PC-3 (cell line): Measurements from ENCODE around the gene ASB2. TPM values are rescaled to one million over a fixed set of nuclear protein-coding genes. Genes with fewer than 3 reads are reported as not detected.

Experiments used
- ATAC-seq: fragments of 200-7000 bp; cut with Tn5 transposase; 2 replicates; pipeline ENCODE4 v1.9.1; 2020; ENCODE audit warnings: mild to moderate bottlenecking, moderate library complexity
- BruUV-seq: library from RNA; stranded (reverse); fragments of 400-500 nt; replicated peaks from 2 replicates; lab custom pipeline; 2021; lab: Mats Ljungman, UMichigan
- CTCF ChIA-PET: fragments of 300-600 bp; sonication (Branson Sonifier 250); formaldehyde crosslinking; loops from one replicate; lab custom pipeline; 2022; ENCODE audit warnings: antibody characterized with exemption; lab: Charles Lee
- POLR2A ChIA-PET: fragments of 300-600 bp; sonication (Branson Sonifier 250); formaldehyde crosslinking; loops from one replicate; lab custom pipeline; 2022; ENCODE audit warnings: antibody characterized with exemption; ENCODE audit not compliant: unreplicated experiment; lab: Charles Lee
- DNase-seq: peaks from one replicate; pipeline ENCODE4 v3.0.0-alpha.2; 2015
- H2AFZ ChIP-seq: fragments of 300-600 bp; sonication (generic); 2 replicates; pipeline ENCODE4 v1.6.0; 2016; ENCODE audit warnings: antibody characterized with exemption, low read length
- H3F3A ChIP-seq: fragments of 300-600 bp; sonication (generic); one replicate; pipeline ENCODE4 v1.6.0; 2017; ENCODE audit warnings: antibody characterized with exemption, low read length, control low read depth, mild to moderate bottlenecking; ENCODE audit not compliant: unreplicated experiment
- H3K27ac ChIP-seq: fragments of 300-600 bp; sonication (generic); 2 replicates; pipeline ENCODE4 v1.5.1; 2016; ENCODE audit warnings: mild to moderate bottlenecking, low read length
- H3K27me3 ChIP-seq: fragments of 300-600 bp; sonication (generic); 2 replicates; pipeline ENCODE4 v1.6.1; 2016; ENCODE audit warnings: low read length, mixed read lengths
- H3K36me3 ChIP-seq: fragments of 300-600 bp; sonication (generic); 2 replicates; pipeline ENCODE4 v1.6.1; 2016; ENCODE audit warnings: low read depth, mixed run types, low read length, mixed read lengths
- H3K4me1 ChIP-seq: fragments of 300-600 bp; sonication (generic); 2 replicates; pipeline ENCODE4 v1.5.1; 2016; ENCODE audit warnings: low read length; ENCODE audit not compliant: insufficient read depth
- H3K4me2 ChIP-seq: fragments of 300-600 bp; sonication (generic); 2 replicates; pipeline ENCODE4 v1.6.0; 2016; ENCODE audit warnings: low read length
- H3K4me3 ChIP-seq: fragments of 300-600 bp; sonication (generic); 2 replicates; pipeline ENCODE4 v1.5.1; 2016; ENCODE audit warnings: mild to moderate bottlenecking, low read length, mixed read lengths
- H3K79me2 ChIP-seq: fragments of 300-600 bp; sonication (generic); 2 replicates; pipeline ENCODE4 v1.6.1; 2017; ENCODE audit warnings: low read length, mixed read lengths
- H3K9ac ChIP-seq: fragments of 300-600 bp; sonication (generic); 2 replicates; pipeline ENCODE4 v1.6.0; 2016; ENCODE audit warnings: mild to moderate bottlenecking, low read length
- H3K9me2 ChIP-seq: fragments of 300-600 bp; sonication (generic); replicated peaks from 2 replicates; pipeline ENCODE4 v1.6.1; 2016; ENCODE audit warnings: mixed run types, low read length, mixed read lengths
- H3K9me3 ChIP-seq: fragments of 300-600 bp; sonication (generic); 2 replicates; pipeline ENCODE4 v1.6.1; 2016; ENCODE audit warnings: low read length, mixed read lengths
- H4K20me1 ChIP-seq: fragments of 300-600 bp; sonication (generic); 2 replicates; pipeline ENCODE4 v1.6.1; 2016; ENCODE audit warnings: low read length, mixed read lengths
- EZH2 ChIP-seq: fragments of 300-600 bp; sonication (generic); IDR thresholded peaks from one replicate; pipeline ENCODE4 v1.6.1; 2017; ENCODE audit warnings: antibody characterized with exemption, mild to moderate bottlenecking, low read length; ENCODE audit not compliant: unreplicated experiment
- EZH2phosphoT487 ChIP-seq: fragments of 300-600 bp; sonication (generic); IDR thresholded peaks from 2 replicates; pipeline ENCODE4 v1.6.1; 2018; ENCODE audit warnings: mild to moderate bottlenecking, antibody characterized with exemption, low read length, borderline replicate concordance
- intact Hi-C: fragments of 100-400 bp; cut with micrococcal nuclease; formaldehyde crosslinking; loops from 2 replicates; pipeline ENCODE4 v1.9.0; 2023
- total RNA-seq: library from RNA; depleted of rRNA; stranded (reverse); fragments of >200 nt; gene quantifications from 2 replicates; pipeline ENCODE4 v1.2.3, GENCODE V29; 2014
- TF ChIP-seq, protein P1 (sequence below): fragments of 300-600 bp; sonication (generic); conservative IDR thresholded peaks from 2 replicates; pipeline ENCODE4 v1.5.1; 2017; ENCODE audit warnings: antibody characterized with exemption, low read depth, mild to moderate bottlenecking, low read length

ASB2 gene
- total RNA-seq, 1 experiment from 2014 or later: 0.22 TPM

DNA sequence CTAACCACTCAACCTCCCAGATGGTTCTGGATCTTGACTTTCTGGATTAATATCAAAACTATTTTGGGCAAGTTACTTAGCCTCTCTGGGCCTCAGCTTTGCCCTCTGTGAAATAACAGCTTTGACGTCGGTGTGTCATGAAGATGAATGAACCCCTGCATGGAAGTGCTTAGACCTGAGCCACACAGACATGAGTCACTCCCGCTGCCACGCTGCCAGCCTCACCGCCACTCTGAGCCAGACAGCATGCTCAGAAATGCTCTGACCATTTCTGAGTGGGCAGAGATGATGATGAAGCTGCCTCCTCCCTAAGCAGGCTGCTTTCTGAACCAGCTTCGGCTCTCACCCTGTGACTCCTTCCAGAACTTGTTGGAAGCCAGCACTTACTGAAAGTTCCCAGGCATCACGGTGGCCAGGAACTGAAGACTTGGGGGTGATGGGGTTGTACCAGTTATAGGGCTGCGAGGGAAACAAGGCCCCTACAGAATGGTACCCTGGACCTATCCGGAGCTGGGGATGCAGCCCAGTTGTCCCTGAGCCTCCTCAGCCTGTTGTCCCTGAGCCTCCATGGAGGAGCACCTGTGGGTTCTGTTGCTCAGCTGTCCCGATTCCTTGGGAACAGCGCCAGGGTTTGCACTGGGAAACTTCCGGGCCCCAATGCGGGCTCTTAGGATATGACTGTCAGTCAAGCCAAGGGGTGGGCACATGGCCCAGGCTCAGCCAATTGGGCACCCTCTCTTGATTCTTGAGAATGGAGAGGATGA is 18.7 kb upstream of the ASB2 start:
- ChIA-PET POLR2A (no interaction called here), CTCF (no interaction called here)
- peak overlapping the region; percentile 43; the same call in 1 of the 2 replicates for H3K4me3 ChIP-seq
- H3K4me1 ChIP-seq: peaks cover 16% of the 10 kb centered on the region; the same call in 1 of the 2 replicates
- intact Hi-C loops: no loop called here
- BruUV-seq: no TSS peak
- H3K9me3 ChIP-seq: no peaks in the 10 kb centered on the region
- ATAC-seq: peak; percentile 94
- peak overlapping the region; percentile 46 for H3K27ac ChIP-seq
- H2AFZ ChIP-seq: peak overlapping the region; percentile 62
- peak overlapping the region; percentile 53 for H3K4me2 ChIP-seq
- no peaks in the 10 kb centered on the region for H3K36me3 ChIP-seq
- H3K27me3 ChIP-seq: no peaks in the 10 kb centered on the region
- no peaks in the 10 kb centered on the region for H3F3A ChIP-seq
- TF ChIP-seq, protein P1, sequence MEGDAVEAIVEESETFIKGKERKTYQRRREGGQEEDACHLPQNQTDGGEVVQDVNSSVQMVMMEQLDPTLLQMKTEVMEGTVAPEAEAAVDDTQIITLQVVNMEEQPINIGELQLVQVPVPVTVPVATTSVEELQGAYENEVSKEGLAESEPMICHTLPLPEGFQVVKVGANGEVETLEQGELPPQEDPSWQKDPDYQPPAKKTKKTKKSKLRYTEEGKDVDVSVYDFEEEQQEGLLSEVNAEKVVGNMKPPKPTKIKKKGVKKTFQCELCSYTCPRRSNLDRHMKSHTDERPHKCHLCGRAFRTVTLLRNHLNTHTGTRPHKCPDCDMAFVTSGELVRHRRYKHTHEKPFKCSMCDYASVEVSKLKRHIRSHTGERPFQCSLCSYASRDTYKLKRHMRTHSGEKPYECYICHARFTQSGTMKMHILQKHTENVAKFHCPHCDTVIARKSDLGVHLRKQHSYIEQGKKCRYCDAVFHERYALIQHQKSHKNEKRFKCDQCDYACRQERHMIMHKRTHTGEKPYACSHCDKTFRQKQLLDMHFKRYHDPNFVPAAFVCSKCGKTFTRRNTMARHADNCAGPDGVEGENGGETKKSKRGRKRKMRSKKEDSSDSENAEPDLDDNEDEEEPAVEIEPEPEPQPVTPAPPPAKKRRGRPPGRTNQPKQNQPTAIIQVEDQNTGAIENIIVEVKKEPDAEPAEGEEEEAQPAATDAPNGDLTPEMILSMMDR: no peak
- no peak for TF ChIP-seq EZH2phosphoT487
- no peak for TF ChIP-seq EZH2
- no peak overlapping the region; the same call in 1 of the 2 replicates for H3K9ac ChIP-seq
- H3K79me2 ChIP-seq: no peaks in the 10 kb centered on the region
- no peaks in the 10 kb centered on the region for H3K9me2 ChIP-seq
- H4K20me1 ChIP-seq: no peaks in the 10 kb centered on the region
- DNase-seq: peak; percentile 77

DNA sequence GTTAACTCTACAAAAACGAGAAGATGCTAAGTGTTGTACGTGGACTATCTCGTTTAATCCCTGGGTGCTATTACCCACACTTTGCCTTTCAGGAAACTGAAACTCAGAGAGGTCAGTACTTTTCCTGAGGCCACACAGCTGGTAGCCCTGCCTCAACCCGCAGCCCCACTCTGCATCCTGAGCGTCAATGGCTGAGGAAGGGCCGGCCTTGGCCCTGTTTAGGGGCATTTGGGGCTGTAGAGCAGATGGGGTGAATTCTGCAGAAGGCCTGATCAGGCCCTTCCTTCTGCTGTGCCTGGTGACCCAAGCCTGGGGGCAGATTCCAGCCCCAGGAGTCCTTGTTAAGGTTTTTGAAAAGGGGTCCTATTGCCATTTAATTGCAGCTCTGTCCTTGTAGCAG is 17.0 kb upstream of the ASB2 start:
- Histone ChIP-seq H3K4me1 (peaks cover 16% of the 10 kb centered on the region; the same call in 1 of the 2 replicates), H3K4me2 (no peak overlapping the region), H4K20me1 (no peaks in the 10 kb centered on the region), H3K79me2 (no peaks in the 10 kb centered on the region), H3K9ac (no peak overlapping the region), H2AFZ (no peak overlapping the region), H3K9me3 (no peaks in the 10 kb centered on the region), H3K27me3 (no peaks in the 10 kb centered on the region), H3K27ac (no peak overlapping the region), H3K4me3 (no peak overlapping the region), H3F3A (no peaks in the 10 kb centered on the region), H3K36me3 (no peaks in the 10 kb centered on the region), H3K9me2 (no peaks in the 10 kb centered on the region)
- TF ChIP-seq, protein P1: no peak
- TF ChIP-seq EZH2phosphoT487 (no peak), EZH2 (no peak)
- intact Hi-C loops: no loop called here
- ATAC-seq: no peak
- CTCF ChIA-PET: no interaction called here
- BruUV-seq: no TSS peak
- POLR2A ChIA-PET: no interaction called here
- no peak for DNase-seq

DNA sequence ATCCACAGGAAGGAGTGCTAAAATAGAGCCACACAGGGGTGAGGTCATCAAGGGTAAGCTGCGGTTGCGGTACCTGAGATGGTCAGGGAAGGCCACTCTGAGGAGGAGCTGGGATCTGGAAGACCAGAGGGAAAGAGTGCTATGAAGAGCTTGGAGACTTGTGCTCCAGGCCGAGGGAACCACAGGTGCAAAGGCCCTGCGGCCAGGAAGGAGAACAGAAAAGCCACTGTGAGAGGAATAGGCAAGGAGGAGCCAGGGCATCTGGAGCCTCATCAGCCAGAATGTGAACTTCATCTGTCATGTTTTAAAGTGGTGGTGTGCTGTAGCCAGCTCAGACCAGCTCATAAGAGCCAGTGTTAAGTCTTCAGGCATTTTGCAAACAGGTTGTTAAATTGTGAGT is 15.3 kb upstream of the ASB2 start:
- Histone ChIP-seq H3K9ac (no peak overlapping the region), H3K4me3 (no peak overlapping the region), H4K20me1 (no peaks in the 10 kb centered on the region), H3F3A (no peaks in the 10 kb centered on the region), H3K4me1 (peaks cover 11% of the 10 kb centered on the region; the same call in 1 of the 2 replicates), H2AFZ (no peak overlapping the region), H3K27me3 (no peaks in the 10 kb centered on the region), H3K27ac (no peak overlapping the region), H3K9me2 (no peaks in the 10 kb centered on the region), H3K36me3 (no peaks in the 10 kb centered on the region), H3K4me2 (no peak overlapping the region), H3K79me2 (no peaks in the 10 kb centered on the region), H3K9me3 (no peaks in the 10 kb centered on the region)
- intact Hi-C loops: no loop called here
- ChIA-PET POLR2A (no interaction called here), CTCF (no interaction called here)
- DNase-seq: no peak
- no peak for ATAC-seq
- TF ChIP-seq, protein P1: no peak
- TF ChIP-seq EZH2phosphoT487 (no peak), EZH2 (no peak)
- BruUV-seq: no TSS peak
